ENCODE data around the gene SIRT4. TPM values are rescaled to one million over a fixed set of nuclear protein-coding genes. Genes with fewer than 3 reads are reported as not detected.

Gene SIRT4
- total RNA-seq, 2 donors from 2014 or later, result 2.3 to 2.7 TPM

DNA sequence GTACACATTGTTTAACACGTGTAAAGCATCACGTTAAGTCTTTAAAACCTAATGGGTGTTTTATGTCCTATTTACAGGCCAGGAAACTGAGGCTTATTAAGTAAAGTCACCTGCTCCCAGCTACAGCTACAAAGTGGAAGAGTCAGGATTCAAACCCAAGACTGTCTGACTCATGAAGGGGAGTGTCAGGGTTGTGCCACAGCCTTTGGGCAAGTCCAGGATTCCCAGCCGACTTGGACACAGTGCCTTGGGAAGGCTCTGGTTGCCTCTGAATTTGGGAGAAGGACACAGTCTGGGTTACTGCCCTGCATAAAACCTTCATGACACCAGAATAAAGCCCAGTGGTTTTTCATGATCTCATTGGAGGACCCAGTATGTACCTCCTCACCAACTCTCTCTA is 17.7 kb upstream of the SIRT4 start:
- TF ChIP-seq, protein P1, sequence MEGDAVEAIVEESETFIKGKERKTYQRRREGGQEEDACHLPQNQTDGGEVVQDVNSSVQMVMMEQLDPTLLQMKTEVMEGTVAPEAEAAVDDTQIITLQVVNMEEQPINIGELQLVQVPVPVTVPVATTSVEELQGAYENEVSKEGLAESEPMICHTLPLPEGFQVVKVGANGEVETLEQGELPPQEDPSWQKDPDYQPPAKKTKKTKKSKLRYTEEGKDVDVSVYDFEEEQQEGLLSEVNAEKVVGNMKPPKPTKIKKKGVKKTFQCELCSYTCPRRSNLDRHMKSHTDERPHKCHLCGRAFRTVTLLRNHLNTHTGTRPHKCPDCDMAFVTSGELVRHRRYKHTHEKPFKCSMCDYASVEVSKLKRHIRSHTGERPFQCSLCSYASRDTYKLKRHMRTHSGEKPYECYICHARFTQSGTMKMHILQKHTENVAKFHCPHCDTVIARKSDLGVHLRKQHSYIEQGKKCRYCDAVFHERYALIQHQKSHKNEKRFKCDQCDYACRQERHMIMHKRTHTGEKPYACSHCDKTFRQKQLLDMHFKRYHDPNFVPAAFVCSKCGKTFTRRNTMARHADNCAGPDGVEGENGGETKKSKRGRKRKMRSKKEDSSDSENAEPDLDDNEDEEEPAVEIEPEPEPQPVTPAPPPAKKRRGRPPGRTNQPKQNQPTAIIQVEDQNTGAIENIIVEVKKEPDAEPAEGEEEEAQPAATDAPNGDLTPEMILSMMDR (conservative IDR thresholded peaks at IDR 0.05), result no peak
- Histone ChIP-seq H3K27me3 (ENCODE audit: control insufficient read depth, insufficient read depth, low read length, poor library complexity, severe bottlenecking) (no peaks in the 10 kb centered on the region), H3K4me1 (ENCODE audit: control insufficient read depth, insufficient read depth, low read length) (no peaks in the 10 kb centered on the region), H3K9me3 (ENCODE audit: control insufficient read depth, low read length) (no peaks in the 10 kb centered on the region), H3K4me3 (ENCODE audit: low read length) (no peak overlapping the region), H3K27ac (ENCODE audit: low read depth, low read length) (no peak overlapping the region), H3K9ac (ENCODE audit: extremely low read depth, low read length, poor library complexity, severe bottlenecking) (no peak overlapping the region), H3K36me3 (ENCODE audit: control insufficient read depth, insufficient read depth, low read length) (no peaks in the 10 kb centered on the region)
- H3K4me3 Mint-ChIP-seq, result no peak overlapping the region
- H3K9me3 Mint-ChIP-seq, result peaks cover 10% of the 10 kb centered on the region
- peaks cover under 1% of the 10 kb centered on the region for H3K36me3 Mint-ChIP-seq (ENCODE audit: low read depth)
- peaks cover 3% of the 10 kb centered on the region for H3K4me1 Mint-ChIP-seq
- no peak overlapping the region for H3K27ac Mint-ChIP-seq
- 92% methylated on average over 3 of the region's 3 CpGs for WGBS, 2 experiments (ENCODE audit: insufficient coverage in 1 of 2, insufficient read length in 1 of 2)
- peaks cover 2% of the 10 kb centered on the region for H3K27me3 Mint-ChIP-seq (ENCODE audit: insufficient read depth)
- no peak for DNase-seq

DNA sequence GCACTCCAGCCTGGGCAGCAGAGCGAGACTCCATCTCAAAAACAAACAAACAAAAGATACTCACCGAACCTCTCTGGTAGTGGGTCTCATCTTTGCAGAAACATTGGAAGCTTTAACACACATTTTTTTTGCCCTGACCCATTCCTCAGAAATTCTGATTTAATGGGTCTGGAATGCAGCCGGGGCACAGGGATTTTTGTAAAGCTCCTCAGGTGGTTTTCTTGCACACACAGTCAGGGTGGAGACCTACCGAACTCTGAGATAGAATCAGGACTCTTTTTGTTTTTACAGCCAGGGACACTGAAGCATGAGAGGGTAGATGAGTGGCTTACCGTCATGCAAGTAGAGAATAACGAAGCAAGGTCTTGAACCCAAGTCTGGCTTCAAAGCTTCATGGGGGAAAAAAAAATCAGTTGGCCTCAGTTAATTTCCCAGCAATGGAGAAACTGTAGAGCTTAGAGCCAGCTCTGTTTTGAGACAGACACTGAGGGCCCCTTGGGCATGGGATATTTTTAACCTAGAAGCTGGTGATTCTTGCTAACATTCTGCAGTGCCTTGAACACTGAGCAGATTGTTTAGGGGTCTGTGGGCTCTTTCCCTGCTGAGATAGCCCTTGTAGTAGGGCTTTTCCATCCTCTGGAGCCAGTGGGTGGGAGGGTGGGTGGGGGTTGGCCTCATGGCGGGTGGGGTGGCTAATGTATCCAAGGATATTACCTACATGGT is 15.2 kb upstream of the SIRT4 start:
- WGBS, 2 experiments (ENCODE audit: insufficient coverage in 1 of 2, insufficient read length in 1 of 2), result 81 to 89% methylated on average over 5 to 6 of the region's 7 CpGs
- peaks cover 2% of the 10 kb centered on the region for H3K27me3 Mint-ChIP-seq (ENCODE audit: insufficient read depth)
- TF ChIP-seq, protein P1 (conservative IDR thresholded peaks at IDR 0.05), result no peak
- H3K27ac Mint-ChIP-seq, result no peak overlapping the region
- no peaks in the 10 kb centered on the region for H3K9me3 Mint-ChIP-seq
- peaks cover 3% of the 10 kb centered on the region for H3K4me1 Mint-ChIP-seq
- Histone ChIP-seq H3K36me3 (ENCODE audit: control insufficient read depth, insufficient read depth, low read length) (no peaks in the 10 kb centered on the region), H3K27me3 (ENCODE audit: control insufficient read depth, insufficient read depth, low read length, poor library complexity, severe bottlenecking) (no peaks in the 10 kb centered on the region), H3K4me3 (ENCODE audit: low read length) (no peak overlapping the region), H3K27ac (ENCODE audit: low read depth, low read length) (no peak overlapping the region), H3K4me1 (ENCODE audit: control insufficient read depth, insufficient read depth, low read length) (no peaks in the 10 kb centered on the region), H3K9me3 (ENCODE audit: control insufficient read depth, low read length) (no peaks in the 10 kb centered on the region), H3K9ac (ENCODE audit: extremely low read depth, low read length, poor library complexity, severe bottlenecking) (no peak overlapping the region)
- H3K4me3 Mint-ChIP-seq, result no peak overlapping the region
- H3K36me3 Mint-ChIP-seq (ENCODE audit: low read depth), result no peaks in the 10 kb centered on the region
- DNase-seq, result peak; percentile 56

DNA sequence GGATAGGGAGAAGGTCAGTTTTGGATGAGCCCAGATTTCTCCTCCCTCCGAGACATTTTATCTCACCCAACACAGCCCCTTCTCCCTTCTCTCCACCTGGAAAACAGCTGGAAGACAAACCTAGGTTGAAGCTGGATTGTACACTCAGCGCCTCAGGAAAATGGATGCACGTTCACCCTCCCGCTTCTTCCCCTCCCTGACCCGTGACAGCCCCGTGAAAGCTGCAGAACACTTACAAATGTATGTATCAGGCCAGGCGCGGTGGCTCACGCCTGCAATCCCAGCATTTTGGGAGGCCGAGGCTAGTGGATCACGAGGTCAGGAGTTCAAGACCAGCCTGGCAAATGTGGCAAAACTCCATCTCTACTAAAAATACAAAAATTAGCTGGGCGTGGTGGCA is 14.6 kb upstream of the SIRT4 start:
- H3K9ac ChIP-seq (ENCODE audit: extremely low read depth, low read length, poor library complexity, severe bottlenecking), result no peak overlapping the region
- H3K27me3 Mint-ChIP-seq (ENCODE audit: insufficient read depth), result peaks cover 2% of the 10 kb centered on the region
- no peaks in the 10 kb centered on the region for H3K27me3 ChIP-seq (ENCODE audit: control insufficient read depth, insufficient read depth, low read length, poor library complexity, severe bottlenecking)
- H3K36me3 ChIP-seq (ENCODE audit: control insufficient read depth, insufficient read depth, low read length), result no peaks in the 10 kb centered on the region
- H3K27ac ChIP-seq (ENCODE audit: low read depth, low read length), result no peak overlapping the region
- TF ChIP-seq, protein P1 (conservative IDR thresholded peaks at IDR 0.05), result no peak
- no peak overlapping the region for H3K4me3 ChIP-seq (ENCODE audit: low read length)
- no peaks in the 10 kb centered on the region for H3K36me3 Mint-ChIP-seq (ENCODE audit: low read depth)
- 83 to 94% methylated on average over 8 to 11 of the region's 12 CpGs for WGBS, 2 experiments (ENCODE audit: insufficient coverage in 1 of 2, insufficient read length in 1 of 2)
- H3K9me3 Mint-ChIP-seq, result no peaks in the 10 kb centered on the region
- H3K9me3 ChIP-seq (ENCODE audit: control insufficient read depth, low read length), result no peaks in the 10 kb centered on the region
- peaks cover 3% of the 10 kb centered on the region for H3K4me1 Mint-ChIP-seq
- peak; percentile 35 for DNase-seq
- H3K27ac Mint-ChIP-seq, result no peak overlapping the region
- H3K4me3 Mint-ChIP-seq, result no peak overlapping the region
- no peaks in the 10 kb centered on the region for H3K4me1 ChIP-seq (ENCODE audit: control insufficient read depth, insufficient read depth, low read length)

Data from endodermal cell (in vitro differentiated cells).